Neural cell (in vitro differentiated cells): ENCODE results near the gene MAGI2.

ENCODE experiments used
- CTCF ChIP-seq: fragments of 450-650 bp; IDR thresholded peaks from 2 replicates; pipeline ENCODE4 v1.5.1; 2014; ENCODE audit warnings: antibody characterized with exemption, mild to moderate bottlenecking, moderate library complexity; ENCODE audit not compliant: poor library complexity, severe bottlenecking
- EP300 ChIP-seq: fragments of 450-650 bp; conservative IDR thresholded peaks from 2 replicates; pipeline ENCODE4 v1.6.1; 2014; ENCODE audit warnings: antibody characterized with exemption, mild to moderate bottlenecking, moderate library complexity; ENCODE audit not compliant: poor library complexity, severe bottlenecking
- EZH2 ChIP-seq: fragments of 200-600, 300-800 bp; shearing (Covaris generic), sonication (generic); IDR thresholded peaks from 2 replicates; pipeline ENCODE4 v1.6.1; 2014; ENCODE audit warnings: antibody characterized with exemption, low read length, borderline replicate concordance, mild to moderate bottlenecking; ENCODE audit not compliant: insufficient read depth, poor library complexity, severe bottlenecking
- MXI1 ChIP-seq: fragments of 450-650 bp; conservative IDR thresholded peaks from 2 replicates; pipeline ENCODE4 v1.6.1; 2014; ENCODE audit warnings: antibody characterized with exemption, mild to moderate bottlenecking; ENCODE audit not compliant: poor library complexity, severe bottlenecking
- POLR2AphosphoS5 ChIP-seq: IDR thresholded peaks from 2 replicates; pipeline ENCODE4 v1.6.1; 2012
- RAD21 ChIP-seq: fragments of 450-650 bp; conservative IDR thresholded peaks from 2 replicates; pipeline ENCODE4 v1.6.1; 2014; ENCODE audit warnings: antibody characterized with exemption, mild to moderate bottlenecking, moderate library complexity
- REST ChIP-seq: IDR thresholded peaks from 2 replicates; pipeline ENCODE4 v1.6.1; 2012; ENCODE audit warnings: borderline replicate concordance
- TAF1 ChIP-seq: IDR thresholded peaks from 2 replicates; pipeline ENCODE4 v1.6.1; 2012; ENCODE audit warnings: low read depth

GRCh38 chr7:78083476-78084120 lies 1369.9 kb downstream of the MAGI2 start:
- TF ChIP-seq CTCF, result no peak
- no peak for TF ChIP-seq EZH2
- TF ChIP-seq EP300, result no peak
- TF ChIP-seq TAF1, result no peak
- no peak for TF ChIP-seq RAD21
- TF ChIP-seq REST, result no peak
- no peak for TF ChIP-seq POLR2AphosphoS5
- TF ChIP-seq MXI1, result no peak
